GOT3 (cell line): ENCODE data around the gene USP27X.

ENCODE experiments used
- DNase-seq: peaks from one replicate; lab custom pipeline; 2025; ENCODE audit warnings: mixed read lengths; lab: John Stamatoyannopoulos, UW

The USP27X gene

DNA sequence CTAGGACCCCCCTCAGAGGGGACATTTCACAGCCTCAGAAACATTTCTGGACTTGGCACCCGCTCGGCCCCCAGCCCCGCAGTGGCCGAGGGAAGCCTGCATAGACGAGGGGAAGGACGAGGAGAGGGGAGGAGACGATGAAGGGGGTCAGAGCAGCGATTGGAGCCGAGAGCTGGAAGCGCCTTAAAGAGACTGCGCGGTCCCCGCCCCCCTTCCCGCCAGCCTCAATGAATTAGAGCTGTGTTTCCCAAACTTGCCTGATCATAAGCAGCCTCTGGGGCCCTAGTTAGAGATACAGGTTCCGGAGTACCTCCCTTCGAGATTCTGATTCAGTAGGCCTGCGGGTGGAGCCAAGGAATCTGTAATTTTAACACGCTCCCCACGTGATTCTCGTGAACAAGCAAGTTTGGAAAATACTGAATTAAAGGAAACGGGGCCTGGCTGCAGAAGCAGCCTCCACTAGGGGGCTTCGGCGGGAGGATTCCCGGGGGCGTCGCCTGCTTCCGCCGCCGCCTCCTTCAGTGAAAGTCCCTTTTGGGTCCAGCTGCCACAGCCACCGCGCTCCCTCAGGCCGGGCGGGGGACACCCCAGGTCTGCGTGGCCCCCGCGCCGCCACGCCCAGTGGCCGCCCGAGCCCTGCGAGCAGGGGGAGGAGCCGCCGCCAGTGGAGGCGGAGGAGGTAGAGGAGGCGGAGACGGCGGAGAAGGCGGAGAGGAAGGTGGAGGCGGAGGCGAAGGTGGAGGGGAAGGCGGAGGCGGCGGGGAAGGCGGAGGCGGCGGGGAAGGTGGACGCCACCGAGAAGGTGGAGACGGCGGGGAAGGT, at the start of gene USP27X:
USP27X (plus strand) TSS at position 651 of the 822 bp plus-strand sequence. CDS start 824 bp downstream, outside the sequence.
- DNase-seq = peak; percentile 61

- no peak for DNase-seq
Measured at GRCh38 chrX:49838374-49838773, 40.9 kb upstream of the USP27X start.

GRCh38 chrX:49840679-49841078, 38.6 kb upstream of the USP27X start:
- DNase-seq = peak; percentile 4

DNA sequence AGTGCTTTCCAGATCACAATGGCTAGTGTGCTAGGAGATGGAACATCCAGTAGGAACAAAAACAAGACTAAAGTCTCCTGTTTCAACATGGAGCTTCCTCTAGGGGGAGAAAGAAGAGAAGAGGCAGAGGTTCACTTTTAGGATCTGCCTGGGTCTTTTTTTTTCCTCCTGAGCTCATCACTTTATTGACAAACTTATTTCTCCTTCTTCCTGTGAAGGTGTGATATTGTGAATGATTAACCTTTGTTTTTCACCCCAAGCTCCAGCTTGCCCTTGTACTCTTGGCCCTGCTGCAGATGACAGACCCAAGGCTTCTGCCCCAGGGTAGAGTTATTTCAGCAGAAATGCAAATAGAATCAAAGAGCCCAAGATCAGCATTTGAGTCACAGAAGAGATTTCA, 36.7 kb upstream of the USP27X start:
- DNase-seq = no peak

DNA sequence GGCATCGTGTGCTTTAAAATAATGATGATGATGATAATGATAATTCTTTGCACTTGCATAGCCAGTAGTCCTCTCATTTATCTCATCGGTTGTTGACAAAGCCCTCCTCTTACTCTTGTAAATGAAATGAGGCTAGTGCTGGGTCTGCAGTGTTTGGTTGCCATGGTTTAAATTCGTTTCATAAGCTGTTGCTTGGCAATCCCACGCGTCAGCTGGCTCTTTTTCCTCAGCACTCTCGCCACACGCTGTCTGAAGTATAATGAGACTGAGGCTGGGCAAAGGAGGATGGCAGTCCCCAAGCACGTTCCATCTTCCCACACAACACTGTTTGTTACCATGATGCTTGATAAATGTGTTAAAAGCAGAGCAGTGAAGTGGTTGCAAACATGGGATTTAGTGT, 34.7 kb upstream of the USP27X start:
- no peak for DNase-seq

GRCh38 chrX:49845701-49846403, 33.4 kb upstream of the USP27X start:
- no peak for DNase-seq

- no peak for DNase-seq
Measured at GRCh38 chrX:49846522-49846921, 32.8 kb upstream of the USP27X start.

DNA sequence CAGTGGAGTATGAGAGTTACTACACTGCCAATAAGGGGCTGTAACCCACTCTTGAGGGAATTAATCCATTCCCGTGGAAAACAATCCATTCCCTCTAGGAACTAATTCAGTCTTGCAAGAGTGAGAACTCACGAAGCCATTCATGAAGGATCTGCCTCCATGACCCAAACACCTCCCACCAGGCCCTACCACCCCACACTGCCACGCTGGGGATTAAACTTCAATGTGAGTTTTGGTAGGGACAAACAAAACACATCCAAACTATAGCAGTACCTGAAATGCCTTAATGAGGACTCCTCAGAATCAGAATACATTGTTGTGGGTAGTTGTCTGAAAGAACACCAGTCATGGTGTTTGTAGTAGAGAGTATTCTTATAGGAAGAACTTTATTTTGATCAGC, 31.0 kb upstream of the USP27X start:
- DNase-seq = no peak

DNA sequence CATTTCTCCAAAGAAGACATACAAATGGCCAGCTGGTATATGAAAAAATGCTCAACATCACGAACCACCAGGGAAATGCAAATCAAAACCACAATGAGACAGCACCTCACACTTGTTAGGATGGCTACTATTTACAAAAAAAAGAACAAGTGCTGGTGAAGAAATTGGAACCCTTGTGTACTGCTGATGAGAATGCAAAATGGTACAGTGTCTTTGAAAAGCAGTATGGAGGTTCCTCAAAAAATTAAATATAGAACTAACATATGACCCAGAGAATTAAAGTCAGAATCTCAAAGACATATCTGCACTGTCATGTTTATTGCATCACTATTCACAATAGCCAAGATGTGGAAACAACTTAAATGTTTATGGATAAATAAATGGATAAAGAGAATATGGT, 29.3 kb upstream of the USP27X start:
- DNase-seq = no peak

GRCh38 chrX:49853661-49854060, 25.6 kb upstream of the USP27X start:
- no peak for DNase-seq

GRCh38 chrX:49856819-49857218, 22.5 kb upstream of the USP27X start:
- no peak for DNase-seq

GRCh38 chrX:49858341-49858740, 20.9 kb upstream of the USP27X start:
- DNase-seq = no peak

DNA sequence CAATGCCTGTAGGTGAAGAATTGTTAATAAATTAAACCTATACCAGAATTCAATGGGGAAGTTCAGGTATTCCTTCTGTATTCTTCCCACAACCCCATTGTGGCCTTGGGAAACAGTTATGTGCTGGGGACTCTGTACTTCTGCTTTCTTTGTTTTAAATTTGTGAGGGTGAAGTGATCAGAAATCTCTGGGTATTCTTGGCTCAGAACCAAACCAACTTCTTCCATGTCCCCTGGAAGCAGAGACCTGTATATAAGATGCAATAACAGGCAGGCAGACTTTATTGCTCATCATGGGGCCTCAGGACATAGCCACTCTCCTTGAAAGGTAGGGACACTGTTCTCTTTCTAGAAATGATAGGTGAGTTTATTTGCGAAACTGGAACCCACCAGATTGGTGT, 19.8 kb upstream of the USP27X start:
- DNase-seq = no peak

DNA sequence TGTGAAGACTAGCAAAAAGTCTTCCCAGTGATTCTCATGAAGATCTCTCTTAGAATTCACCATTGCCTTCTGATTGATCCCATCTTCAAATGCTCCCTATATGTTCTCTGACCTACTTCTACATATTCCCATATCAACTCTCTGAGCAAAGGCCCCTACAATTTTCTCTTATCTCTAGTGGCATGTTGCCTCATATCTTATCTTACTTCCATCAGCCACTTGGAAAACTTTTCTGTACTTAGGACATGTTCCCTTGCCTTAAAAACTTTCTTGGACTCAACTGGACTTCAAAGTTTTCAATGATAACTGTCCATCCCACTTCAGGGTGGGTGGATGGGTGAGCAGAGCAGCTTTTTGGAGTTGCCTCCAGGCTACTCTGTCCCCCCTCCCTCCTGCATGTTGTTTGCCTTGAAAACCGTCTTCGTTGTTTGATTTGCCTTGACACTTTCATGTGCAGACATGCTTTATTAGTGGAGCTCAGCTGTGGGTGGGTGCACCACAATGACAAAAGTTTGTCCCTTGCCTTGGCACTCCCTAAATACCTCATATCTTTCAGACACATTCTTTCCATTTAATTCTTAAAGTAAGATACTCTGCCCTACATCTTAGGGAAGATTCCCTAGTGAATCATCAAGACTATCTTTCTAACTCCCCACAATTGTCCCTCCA, 18.3 kb upstream of the USP27X start:
- no peak for DNase-seq

GRCh38 chrX:49862093-49862492, 17.2 kb upstream of the USP27X start:
- no peak for DNase-seq

DNA sequence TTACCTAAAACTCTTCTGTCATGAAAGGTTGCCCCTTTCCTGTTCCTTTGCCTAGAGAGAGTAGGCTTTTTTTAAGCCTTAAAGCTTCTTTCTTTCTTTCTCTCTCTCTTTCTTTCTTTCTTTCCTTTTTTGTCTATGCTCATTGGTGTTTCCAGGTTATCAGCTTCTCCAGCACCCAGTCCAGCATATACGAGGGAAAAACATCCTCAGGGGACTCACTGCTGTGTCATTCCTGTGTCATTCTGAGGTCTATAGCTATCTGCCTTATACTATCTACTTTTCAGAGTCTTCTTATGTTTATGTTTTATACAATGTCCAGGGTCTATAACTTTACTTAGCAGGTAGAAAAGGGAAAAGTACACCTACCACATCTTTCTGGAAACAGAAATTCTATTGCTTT, 10.5 kb upstream of the USP27X start:
- no peak for DNase-seq

DNA sequence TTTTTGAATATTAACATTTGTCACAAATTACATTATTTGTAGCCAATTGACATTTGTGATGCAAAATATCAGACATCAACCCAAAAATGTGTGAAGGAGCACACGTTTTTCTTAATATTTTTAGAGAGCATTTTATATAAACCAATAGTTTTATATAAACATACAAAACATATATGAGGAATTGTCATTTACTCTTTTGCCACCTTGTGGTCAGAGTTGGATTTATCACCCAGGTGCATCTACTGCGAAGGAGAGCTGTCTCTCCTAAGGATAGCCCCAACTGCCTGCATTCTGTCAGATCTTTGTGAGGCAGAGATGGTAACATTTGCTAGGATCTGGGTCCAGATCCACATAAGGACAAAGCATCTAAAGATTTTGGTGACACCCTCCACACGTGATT, 2.5 kb upstream of the USP27X start:
- DNase-seq = no peak

DNA sequence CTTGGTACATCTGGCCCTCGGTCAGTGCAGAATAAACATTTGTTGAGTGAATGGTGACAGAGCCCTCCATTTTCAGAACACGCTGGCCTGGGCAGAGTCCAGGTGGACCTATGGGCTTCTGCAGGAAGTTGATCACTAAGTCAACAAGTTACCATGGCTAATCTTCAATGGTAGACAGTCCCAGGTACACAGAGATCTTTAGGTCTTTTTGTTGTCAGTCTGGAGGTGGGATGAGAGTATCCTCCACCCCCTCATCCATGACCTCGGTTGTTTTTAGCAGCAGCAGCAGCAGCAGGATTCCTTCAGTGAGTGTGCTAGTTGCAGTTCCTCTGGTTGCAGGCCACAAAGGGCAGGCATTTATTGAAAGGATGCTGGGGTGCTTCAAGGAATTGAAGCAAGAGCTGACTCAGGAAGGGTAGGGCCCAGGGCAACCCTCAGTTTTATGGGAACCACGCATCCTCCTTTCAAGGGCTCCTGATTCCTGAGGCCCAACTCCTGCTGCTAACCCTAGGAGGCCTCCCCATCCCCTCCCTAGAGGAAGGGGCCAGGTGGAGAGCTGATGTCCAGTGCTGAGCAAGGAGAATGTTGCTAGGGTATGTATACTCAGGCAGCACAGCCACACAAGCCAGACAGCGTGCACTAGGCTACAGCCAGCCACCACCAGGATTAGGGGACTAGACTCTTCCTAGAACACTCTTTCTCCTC, 1.7 kb upstream of the USP27X start:
- no peak for DNase-seq

- DNase-seq = no peak
Measured at GRCh38 chrX:49878128-49878833, 1.0 kb upstream of the USP27X start.

- no peak for DNase-seq
Measured at GRCh38 chrX:49879656-49880277, 483 bp downstream of the USP27X start.

DNA sequence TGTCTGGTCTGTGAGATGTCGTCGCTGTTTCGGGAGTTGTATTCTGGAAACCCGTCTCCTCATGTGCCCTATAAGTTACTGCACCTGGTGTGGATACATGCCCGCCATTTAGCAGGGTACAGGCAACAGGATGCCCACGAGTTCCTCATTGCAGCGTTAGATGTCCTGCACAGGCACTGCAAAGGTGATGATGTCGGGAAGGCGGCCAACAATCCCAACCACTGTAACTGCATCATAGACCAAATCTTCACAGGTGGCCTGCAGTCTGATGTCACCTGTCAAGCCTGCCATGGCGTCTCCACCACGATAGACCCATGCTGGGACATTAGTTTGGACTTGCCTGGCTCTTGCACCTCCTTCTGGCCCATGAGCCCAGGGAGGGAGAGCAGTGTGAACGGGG, 1.4 kb downstream of the USP27X start:
- no peak for DNase-seq
